ENCODE results near the gene NPSR1.

NPSR1 gene

GRCh38 chr7:34677491-34677890 is 19.5 kb downstream of the NPSR1 start:
- no peaks in the 10 kb centered on the region for H3K36me3 ChIP-seq (ENCODE audit: control insufficient read depth in 2 of 2, insufficient read depth in 1 of 2, low read length in 2 of 2)
- no peaks in the 10 kb centered on the region for H3K4me1 ChIP-seq (ENCODE audit: control insufficient read depth, insufficient read depth, low read length)
- ChIA-PET CTCF (no interaction called here), POLR2A (no interaction called here)
- H3K9me3 ChIP-seq (ENCODE audit: control insufficient read depth, insufficient read depth, low read depth, low read length): no peaks in the 10 kb centered on the region
- no peak for TF ChIP-seq ZNF280D (tag by site-specific recombination; IDR thresholded peaks at IDR 0.05)
- no peak for TF ChIP-seq HOXC10 (CRISPR knock-in tag; IDR thresholded peaks at IDR 0.05)
- TF ChIP-seq ZNF175 (tag by site-specific recombination; IDR thresholded peaks at IDR 0.05): no peak
- TF ChIP-seq PRDM6 (tag by site-specific recombination; IDR thresholded peaks at IDR 0.05): no peak
- TF ChIP-seq ZNF624 (tag by site-specific recombination; IDR thresholded peaks at IDR 0.05): no peak
- TF ChIP-seq ZNF623 (tag by site-specific recombination; IDR thresholded peaks at IDR 0.05): no peak
- TF ChIP-seq ZNF549 (tag by site-specific recombination; IDR thresholded peaks at IDR 0.05): no peak
- no peak overlapping the region for H3K27ac ChIP-seq (ENCODE audit: extremely low read depth, low read depth, low read length)
- H3K4me3 ChIP-seq (ENCODE audit: low read depth, low read length): no peak overlapping the region

GRCh38 chr7:34687529-34687928 is 29.5 kb downstream of the NPSR1 start:
- ChIA-PET CTCF (no interaction called here), POLR2A (no interaction called here)
- Histone ChIP-seq H3K27ac (ENCODE audit: extremely low read depth, low read depth, low read length) (no peak overlapping the region), H3K4me1 (ENCODE audit: control insufficient read depth, insufficient read depth, low read length) (no peaks in the 10 kb centered on the region), H3K4me3 (ENCODE audit: low read depth, low read length) (no peak overlapping the region), H3K36me3 (ENCODE audit: control insufficient read depth in 2 of 2, insufficient read depth in 1 of 2, low read length in 2 of 2) (no peaks in the 10 kb centered on the region), H3K9me3 (ENCODE audit: control insufficient read depth, insufficient read depth, low read depth, low read length) (no peaks in the 10 kb centered on the region)
- no peak for TF ChIP-seq SCRT1 (tag by site-specific recombination; IDR thresholded peaks at IDR 0.05; ENCODE audit: borderline replicate concordance)
- no peak for TF ChIP-seq ZNF544 (tag by site-specific recombination; IDR thresholded peaks at IDR 0.05)
- no peak for TF ChIP-seq SP3 (tag by site-specific recombination; IDR thresholded peaks at IDR 0.05)
- TF ChIP-seq ZNF510 (tag by site-specific recombination; IDR thresholded peaks at IDR 0.05; ENCODE audit: insufficient replicate concordance): no peak
- TF ChIP-seq ZNF530 (tag by site-specific recombination; IDR thresholded peaks at IDR 0.05; ENCODE audit: low read depth): no peak
- TF ChIP-seq ZFP41 (tag by site-specific recombination; IDR thresholded peaks at IDR 0.05; ENCODE audit: borderline replicate concordance): no peak
- TF ChIP-seq ZNF658 (tag by site-specific recombination; IDR thresholded peaks at IDR 0.05): no peak
- no peak for TF ChIP-seq MZF1 (tag by site-specific recombination; IDR thresholded peaks at IDR 0.05; ENCODE audit: borderline replicate concordance)
- TF ChIP-seq TRIM28 (IDR thresholded peaks at IDR 0.05; ENCODE audit: borderline replicate concordance, low read length): no peak
- no peak for TF ChIP-seq ZNF140 (tag by site-specific recombination; IDR thresholded peaks at IDR 0.05)
- TF ChIP-seq ZNF561 (tag by site-specific recombination; IDR thresholded peaks at IDR 0.05; ENCODE audit: borderline replicate concordance): no peak
- TF ChIP-seq ZNF350 (tag by site-specific recombination; IDR thresholded peaks at IDR 0.05): no peak

GRCh38 chr7:34696415-34696814 is 38.4 kb downstream of the NPSR1 start:
- Histone ChIP-seq H3K4me1 (ENCODE audit: control insufficient read depth, insufficient read depth, low read length) (no peaks in the 10 kb centered on the region), H3K36me3 (ENCODE audit: control insufficient read depth in 2 of 2, insufficient read depth in 1 of 2, low read length in 2 of 2) (no peaks in the 10 kb centered on the region), H3K4me3 (ENCODE audit: low read depth, low read length) (no peak overlapping the region), H3K9me3 (ENCODE audit: control insufficient read depth, insufficient read depth, low read depth, low read length) (no peaks in the 10 kb centered on the region), H3K27ac (ENCODE audit: extremely low read depth, low read depth, low read length) (no peak overlapping the region)
- POLR2A ChIA-PET: no interaction called here
- CTCF ChIA-PET: no interaction called here
- TF ChIP-seq ZNF518A (tag by site-specific recombination; conservative IDR thresholded peaks at IDR 0.05; ENCODE audit: low read depth): no peak
- no peak for TF ChIP-seq ZNF26 (tag by site-specific recombination; IDR thresholded peaks at IDR 0.05)
- TF ChIP-seq ZNF707 (tag by site-specific recombination; IDR thresholded peaks at IDR 0.05): no peak
- no peak for TF ChIP-seq ZNF624 (tag by site-specific recombination; IDR thresholded peaks at IDR 0.05)
- no peak for TF ChIP-seq ZBTB17 (tag by site-specific recombination; IDR thresholded peaks at IDR 0.05)

All from HEK293 (cell line).